Stimulated activated CD8-positive, alpha-beta memory T cell treated with anti-CD3 and anti-CD28 coated beads, Interleukin-7, amount 100 ng/mL, for 4 hours (primary cell): ENCODE measurements around the gene SLC35D2.
"Not testable (repeated sequence)": the region's sequence is repeated elsewhere in the genome, so short reads cannot be mapped to it uniquely, and the experiment has no call there.

ENCODE experiments used
- DNase-seq, 2 donors: peaks; one replicate each; pipeline ENCODE4 v3.0.0-alpha.2; 2020; ENCODE audit warnings: low read depth in 2 of 2

SLC35D2 gene

GRCh38 chr9:96400132-96400910 lies 16.8 kb upstream of the SLC35D2 start:
- DNase-seq, result no peak

DNA sequence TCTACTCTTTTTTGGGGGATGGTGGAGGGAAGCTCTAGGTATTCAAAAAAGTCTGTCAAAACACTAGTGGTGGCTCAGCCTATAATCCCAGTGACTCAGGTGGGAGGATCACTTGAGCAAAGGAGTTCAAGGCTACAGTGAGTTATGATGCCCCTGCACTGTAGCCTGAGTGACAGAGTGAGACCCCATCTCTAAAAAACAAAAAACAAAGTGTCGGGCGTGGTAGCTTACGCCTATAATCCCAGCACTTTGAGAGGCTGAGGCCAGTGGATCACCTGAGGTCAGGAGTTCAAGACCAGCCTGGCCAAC lies 15.8 kb upstream of the SLC35D2 start:
- no peak for DNase-seq

GRCh38 chr9:96398582-96399324 lies 15.2 kb upstream of the SLC35D2 start:
- no peak for DNase-seq

GRCh38 chr9:96395964-96396363 lies 12.5 kb upstream of the SLC35D2 start:
- no peak for DNase-seq

- no peak for DNase-seq
Measured at GRCh38 chr9:96394832-96395496, 11.5 kb upstream of the SLC35D2 start.

DNA sequence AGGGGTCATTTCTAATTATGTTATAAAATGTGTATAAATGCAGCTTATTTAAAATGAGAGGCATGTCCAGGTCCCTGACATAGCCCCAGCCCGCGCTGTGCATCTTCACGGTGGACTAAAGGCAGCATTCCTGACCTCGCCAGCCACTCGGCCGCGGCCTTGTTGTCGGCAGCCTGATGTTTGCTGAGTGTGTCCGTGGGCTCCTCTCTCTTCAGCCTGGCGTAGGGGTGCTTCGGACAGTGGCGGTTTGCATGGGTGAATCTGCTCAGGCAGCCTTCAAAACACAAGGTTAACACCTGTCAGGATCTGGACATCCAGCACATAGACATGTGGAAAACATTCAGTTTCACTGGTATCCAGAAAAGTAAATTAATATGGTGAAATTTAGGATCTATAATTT lies 8.8 kb upstream of the SLC35D2 start:
- no peak for DNase-seq

- no peak for DNase-seq
Measured at GRCh38 chr9:96391021-96391765, 7.7 kb upstream of the SLC35D2 start.

DNA sequence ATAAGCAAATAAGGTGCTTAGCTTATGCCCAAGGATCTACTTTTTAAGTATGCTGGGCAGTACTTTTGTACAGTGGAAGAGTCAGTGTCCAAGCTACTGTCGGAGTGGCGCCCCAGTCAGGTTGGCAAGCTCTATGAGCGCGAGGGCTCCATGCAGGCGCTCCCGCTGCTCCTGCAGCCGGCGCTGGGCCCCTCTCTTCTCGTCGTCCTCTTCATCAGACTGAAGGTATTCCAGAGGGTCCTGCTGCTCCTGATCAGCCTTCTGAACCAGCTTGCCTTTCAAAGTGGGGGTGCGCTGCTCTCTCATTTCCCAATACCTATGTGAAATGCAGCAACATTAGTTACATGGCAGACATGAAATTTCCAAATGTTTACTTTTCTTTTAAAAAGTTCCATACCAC lies 4.6 kb upstream of the SLC35D2 start:
- DNase-seq, result no peak

- DNase-seq, result no peak
Measured at GRCh38 chr9:96386157-96386556, 2.6 kb upstream of the SLC35D2 start.

- no peak for DNase-seq
Measured at GRCh38 chr9:96382839-96383164, 709 bp downstream of the SLC35D2 start.

DNA sequence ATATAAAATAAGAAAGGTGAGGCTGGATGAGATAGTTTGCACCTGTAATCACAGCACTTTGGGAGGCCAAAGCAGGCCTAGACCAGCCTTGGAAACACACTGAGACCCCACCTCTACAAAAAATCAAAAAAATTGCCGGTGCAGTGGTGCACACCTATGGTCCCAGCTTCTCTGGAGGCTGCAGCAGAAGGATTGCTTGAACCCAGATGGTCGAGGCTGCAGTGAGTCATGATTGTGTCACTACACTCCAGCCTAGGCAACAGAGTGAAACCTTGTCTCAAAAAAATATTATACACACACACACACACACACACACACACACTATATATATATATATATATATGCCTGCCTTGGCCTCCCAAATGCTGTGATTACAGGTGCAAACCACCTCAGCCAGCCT lies 1.3 kb downstream of the SLC35D2 start:
- DNase-seq, result no peak

DNA sequence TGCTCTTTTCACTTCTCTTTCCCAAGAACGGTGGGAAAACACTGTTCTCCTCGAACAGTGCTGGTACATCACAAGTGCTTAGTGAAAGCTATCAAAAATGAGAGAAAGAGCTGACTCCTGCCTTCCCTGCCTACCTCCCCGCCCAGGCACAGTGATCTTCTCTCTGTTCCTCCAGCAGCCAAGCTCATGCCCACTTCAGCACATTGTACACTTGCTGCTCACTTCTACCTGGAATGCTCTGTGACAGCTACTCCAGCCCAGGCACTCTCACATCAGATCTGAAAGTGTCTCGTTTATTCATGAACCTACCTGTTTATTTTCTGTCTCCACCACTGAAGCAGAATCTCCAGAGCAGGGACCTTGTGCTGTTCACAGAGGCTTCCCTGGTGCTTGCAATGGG lies 1.8 kb downstream of the SLC35D2 start:
- DNase-seq, result no peak

DNA sequence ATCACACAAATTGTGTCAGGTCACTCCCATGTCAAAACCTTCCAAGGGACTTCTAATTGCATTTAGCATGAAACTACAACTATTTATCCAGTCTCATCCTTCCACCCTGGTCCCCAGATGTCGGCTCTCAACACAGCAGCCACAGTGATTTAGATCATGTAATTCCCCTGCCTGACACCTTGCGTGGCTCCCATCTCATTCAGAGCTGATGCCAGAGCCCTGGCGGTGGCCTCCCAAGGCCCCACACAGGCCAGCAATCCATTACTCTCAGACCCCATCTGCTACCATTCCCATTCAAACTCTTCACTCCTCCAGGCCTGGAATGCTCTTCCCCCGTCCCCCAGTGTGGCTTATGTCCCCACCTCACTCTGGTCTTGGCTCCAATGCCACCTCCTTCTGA lies 2.4 kb downstream of the SLC35D2 start:
- no peak for DNase-seq

- DNase-seq, result no peak
Measured at GRCh38 chr9:96379461-96379860, 4.0 kb downstream of the SLC35D2 start.

DNA sequence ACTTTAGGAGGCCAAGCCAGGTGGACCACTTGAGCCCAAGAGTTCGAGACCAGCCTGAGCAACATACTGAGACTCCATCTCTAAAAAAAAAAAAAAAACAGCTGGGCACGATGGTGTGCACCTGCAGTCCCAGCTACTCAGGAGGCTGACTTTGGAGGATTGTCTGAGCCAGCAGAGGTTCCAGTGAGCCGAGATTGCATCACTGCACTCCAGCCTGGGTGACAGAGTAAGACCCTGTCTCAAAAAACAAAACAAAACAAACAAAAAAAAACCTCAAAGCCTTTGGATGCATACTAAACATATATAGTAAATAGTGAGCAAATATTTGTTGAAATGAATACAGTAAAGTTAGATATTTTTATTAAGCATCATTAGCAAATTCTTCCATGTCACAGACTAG lies 5.3 kb downstream of the SLC35D2 start:
- DNase-seq, result no peak

DNA sequence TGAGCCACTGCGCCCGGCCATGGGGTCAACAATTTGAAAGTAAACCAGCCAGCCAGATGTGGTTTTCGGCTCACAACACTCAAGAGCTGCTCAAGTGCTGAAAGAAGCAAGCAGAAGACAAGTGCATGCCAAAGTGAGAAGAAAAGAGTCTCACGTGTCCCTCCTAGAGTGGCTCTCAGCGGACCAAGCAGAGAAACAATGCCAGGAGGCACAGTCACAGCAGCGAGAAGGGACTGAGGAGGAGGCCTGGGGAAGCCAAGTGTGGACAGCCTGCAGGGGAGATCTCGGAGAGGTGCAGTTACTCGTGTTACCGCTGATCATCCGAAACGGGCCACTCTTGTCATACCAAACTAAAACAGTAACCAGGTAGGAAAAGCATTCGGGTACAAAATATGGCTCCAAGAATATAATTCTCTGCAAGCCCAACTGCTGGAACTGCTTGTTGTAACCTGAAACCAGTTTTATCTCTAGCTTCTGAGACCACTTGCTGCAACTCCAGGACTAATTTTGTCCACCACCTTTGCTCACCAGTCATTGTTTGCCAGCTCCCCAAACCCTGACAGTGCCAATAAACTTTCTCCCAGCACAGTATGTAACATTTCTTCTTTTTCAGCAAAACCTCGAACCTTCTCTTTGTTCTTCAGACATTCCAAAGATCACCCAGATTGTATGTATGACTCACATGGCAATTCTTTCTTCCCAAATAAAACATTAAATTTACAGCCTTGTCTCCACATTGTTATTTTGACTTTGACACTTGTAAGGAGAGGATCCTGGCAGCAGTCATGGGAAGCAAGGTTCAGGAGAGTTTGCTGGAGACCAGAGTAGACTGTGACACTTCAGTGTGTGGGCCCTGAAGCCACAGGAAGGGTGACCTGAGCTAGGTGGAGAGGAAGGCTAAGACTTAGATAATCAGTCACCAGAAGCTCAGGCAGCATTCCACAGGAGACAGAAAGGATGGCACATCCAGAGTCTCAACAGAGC lies 6.3 kb downstream of the SLC35D2 start:
- DNase-seq, result no peak

DNA sequence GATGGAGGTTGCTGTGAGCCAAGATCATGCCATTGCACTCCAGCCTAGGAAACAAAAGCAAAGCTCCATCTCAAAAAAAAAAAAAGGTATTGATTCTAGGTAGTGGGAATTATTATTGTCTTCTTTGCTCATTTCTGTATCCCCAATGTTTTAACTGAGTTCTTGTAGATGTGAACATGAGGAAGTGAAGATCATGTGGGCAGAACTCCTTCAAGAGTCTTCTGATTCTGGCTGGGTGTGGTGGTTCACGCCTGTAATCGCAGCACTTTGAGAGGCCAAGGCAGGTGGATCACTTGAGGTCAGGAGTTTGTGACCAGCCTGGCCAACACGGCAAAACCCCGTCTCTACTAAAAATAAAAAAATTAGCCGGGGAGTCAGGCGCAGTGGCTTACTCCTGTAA lies 8.0 kb downstream of the SLC35D2 start:
- not testable (repeated sequence) for DNase-seq

DNA sequence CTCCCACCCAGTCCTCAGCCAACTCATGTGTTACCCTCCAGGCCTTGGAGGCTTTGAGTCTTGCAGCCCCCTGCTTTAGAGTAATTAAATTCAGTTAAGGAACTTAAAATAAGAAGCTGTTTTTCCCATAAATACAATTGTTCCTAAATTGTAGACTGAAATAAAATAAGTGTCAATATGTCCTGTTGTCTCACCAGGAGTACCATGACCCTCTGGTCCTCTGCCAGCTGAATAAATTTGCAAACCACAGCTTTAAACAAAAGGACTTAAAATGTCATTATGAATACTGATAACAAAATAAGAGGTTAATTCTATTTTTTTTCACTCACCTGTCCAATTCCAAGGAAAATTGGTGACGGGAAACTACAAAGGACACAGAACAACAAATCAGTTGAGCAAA lies 15.6 kb downstream of the SLC35D2 start:
- no peak for DNase-seq

GRCh38 chr9:96363175-96363967 lies 20.1 kb downstream of the SLC35D2 start:
- DNase-seq, result no peak

DNA sequence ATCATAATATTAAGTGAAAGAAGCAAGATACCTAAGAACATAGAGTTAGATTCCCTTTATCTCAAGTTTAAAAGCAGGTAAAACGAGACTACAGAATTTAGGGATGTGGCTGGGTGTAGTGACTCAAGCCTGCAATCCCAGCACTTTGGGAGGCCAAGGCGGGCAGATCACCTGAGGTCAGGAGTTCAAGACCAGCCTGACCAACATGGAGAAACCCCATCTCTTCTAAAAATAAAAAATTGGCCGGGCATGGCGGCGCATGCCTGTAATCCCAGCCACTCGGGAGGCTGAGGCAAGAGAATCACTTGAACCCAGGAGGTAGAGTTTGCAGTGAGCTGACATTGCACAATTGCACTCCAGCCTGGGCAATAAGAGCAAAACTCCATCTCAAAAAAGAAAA lies 21.4 kb downstream of the SLC35D2 start:
- not testable (repeated sequence) for DNase-seq
